ENCODE measurements around the gene SH3PXD2B.

The SH3PXD2B gene

GRCh38 chr5:172385707-172386106 lies 68.6 kb downstream of the SH3PXD2B start:
- Mint-ChIP-seq H3K27me3 (ENCODE audit: low read depth) (peaks cover 3% of the 10 kb centered on the region), H3K27ac (peak overlapping the region in 1 of 3 experiments; percentile 29), H3K4me1 (peaks cover 31% of the 10 kb centered on the region), H3K4me3 (no peak overlapping the region), H3K9me3 (no peaks in the 10 kb centered on the region), H3K36me3 (ENCODE audit: low read depth) (peaks cover 59% of the 10 kb centered on the region)
- no peak for TF ChIP-seq CTCF (IDR thresholded peaks at IDR 0.05; ENCODE audit: unreplicated experiment in 3 of 3)

- no peaks in the 10 kb centered on the region for H3K9me3 Mint-ChIP-seq
- H3K27me3 Mint-ChIP-seq (ENCODE audit: low read depth): peaks cover 3% of the 10 kb centered on the region
- H3K4me1 Mint-ChIP-seq: peaks cover 35% of the 10 kb centered on the region
- H3K27ac Mint-ChIP-seq: peak overlapping the region in 1 of 3 experiments; percentile 29
- peaks cover 58% of the 10 kb centered on the region for H3K36me3 Mint-ChIP-seq (ENCODE audit: low read depth)
- no peak for TF ChIP-seq CTCF (IDR thresholded peaks at IDR 0.05; ENCODE audit: unreplicated experiment in 3 of 3)
- no peak overlapping the region for H3K4me3 Mint-ChIP-seq
These were observed 69.2 kb downstream of the SH3PXD2B start for GRCh38 chr5:172385010-172385563.

GRCh38 chr5:172383191-172383802 lies 71.0 kb downstream of the SH3PXD2B start:
- H3K4me1 Mint-ChIP-seq: peaks cover 29% of the 10 kb centered on the region
- H3K4me3 Mint-ChIP-seq: no peak overlapping the region
- peaks cover 58% of the 10 kb centered on the region for H3K36me3 Mint-ChIP-seq (ENCODE audit: low read depth)
- H3K27me3 Mint-ChIP-seq (ENCODE audit: low read depth): peaks cover 3% of the 10 kb centered on the region
- H3K9me3 Mint-ChIP-seq: no peaks in the 10 kb centered on the region
- no peak for TF ChIP-seq CTCF (IDR thresholded peaks at IDR 0.05; ENCODE audit: unreplicated experiment in 3 of 3)
- peak overlapping the region in 1 of 3 experiments; percentile 63 for H3K27ac Mint-ChIP-seq

GRCh38 chr5:172380987-172381643 lies 73.2 kb downstream of the SH3PXD2B start:
- peaks cover 19% of the 10 kb centered on the region for H3K4me1 Mint-ChIP-seq
- H3K36me3 Mint-ChIP-seq (ENCODE audit: low read depth): peaks cover 44% of the 10 kb centered on the region
- H3K27ac Mint-ChIP-seq: peak overlapping the region in 2 of 3 experiments; percentile 76 to 84
- no peaks in the 10 kb centered on the region for H3K9me3 Mint-ChIP-seq
- TF ChIP-seq CTCF (IDR thresholded peaks at IDR 0.05; ENCODE audit: unreplicated experiment in 3 of 3): no peak
- no peak overlapping the region for H3K4me3 Mint-ChIP-seq
- H3K27me3 Mint-ChIP-seq (ENCODE audit: low read depth): peaks cover 3% of the 10 kb centered on the region

- Mint-ChIP-seq H3K27me3 (ENCODE audit: low read depth) (peaks cover 3% of the 10 kb centered on the region), H3K27ac (peak overlapping the region in 2 of 3 experiments; percentile 76 to 84), H3K4me3 (no peak overlapping the region), H3K9me3 (peaks cover under 1% of the 10 kb centered on the region), H3K4me1 (peaks cover 19% of the 10 kb centered on the region), H3K36me3 (ENCODE audit: low read depth) (peaks cover 44% of the 10 kb centered on the region)
- no peak for TF ChIP-seq CTCF (IDR thresholded peaks at IDR 0.05; ENCODE audit: unreplicated experiment in 3 of 3)
These were observed 73.9 kb downstream of the SH3PXD2B start for GRCh38 chr5:172380301-172380986.

Data from nephron (organoid).